Mesenchymal stem cell (in vitro differentiated cells and primary cell): ENCODE data around the gene VIT.

Experiments
- DNase-seq: peaks from one replicate; pipeline ENCODE4 v3.0.0-alpha.2; 2013
- H2AFZ ChIP-seq: one replicate; pipeline ENCODE4 v1.6.1; 2013; ENCODE audit warnings: low read depth, mild to moderate bottlenecking, control low read depth, inconsistent platforms, low read length, moderate library complexity
- H2AK5ac ChIP-seq: 2 replicates; pipeline ENCODE4 v1.6.1; 2013; ENCODE audit warnings: low read length, moderate library complexity, mild to moderate bottlenecking, inconsistent platforms; ENCODE audit not compliant: severe bottlenecking
- H2BK120ac ChIP-seq: one replicate; pipeline ENCODE4 v1.6.1; 2013; ENCODE audit warnings: low read depth, mild to moderate bottlenecking, inconsistent platforms, low read length, moderate library complexity
- H2BK12ac ChIP-seq, 2 experiments: one replicate each; pipeline ENCODE4 v1.6.1; 2013; ENCODE audit warnings: inconsistent platforms in 2 of 2, low read length in 2 of 2, mild to moderate bottlenecking in 2 of 2, moderate library complexity in 2 of 2, control low read depth in 1 of 2
- H2BK15ac ChIP-seq: one replicate; pipeline ENCODE4 v1.6.1; 2013; ENCODE audit warnings: mild to moderate bottlenecking, low read depth, inconsistent platforms; ENCODE audit not compliant: poor library complexity, severe bottlenecking
- H2BK5ac ChIP-seq: 2 replicates; pipeline ENCODE4 v1.6.1; 2013; ENCODE audit warnings: low read depth, mild to moderate bottlenecking, low read length, control low read depth, inconsistent platforms; ENCODE audit not compliant: poor library complexity, severe bottlenecking
- H3K14ac ChIP-seq, 2 experiments: one replicate each; pipeline ENCODE4 v1.6.1; 2013; ENCODE audit warnings: inconsistent platforms in 2 of 2, low read length in 2 of 2, control low read depth in 1 of 2, mild to moderate bottlenecking in 1 of 2, moderate library complexity in 1 of 2
- H3K18ac ChIP-seq, 2 experiments: one replicate each; pipeline ENCODE4 v1.6.1; 2013; ENCODE audit warnings: inconsistent platforms in 2 of 2, low read length in 2 of 2, control low read depth in 1 of 2, low read depth in 1 of 2, mild to moderate bottlenecking in 1 of 2
- H3K23ac ChIP-seq, 2 experiments: one replicate each; pipeline ENCODE4 v1.6.1; 2013; ENCODE audit warnings: inconsistent platforms in 2 of 2, low read length in 2 of 2, mild to moderate bottlenecking in 2 of 2, moderate library complexity in 2 of 2, control low read depth in 1 of 2
- H3K27ac ChIP-seq: 2 replicates; pipeline ENCODE4 v1.5.1; 2013; ENCODE audit warnings: mild to moderate bottlenecking, moderate library complexity, low read length, control low read depth, inconsistent platforms; ENCODE audit not compliant: poor library complexity, severe bottlenecking
- H3K27me3 ChIP-seq, 2 experiments: 2 replicates each; pipeline versions ENCODE4 v1.6.1 to v1.7.0; 2013; ENCODE audit warnings: low read length in 2 of 2, mild to moderate bottlenecking in 2 of 2, moderate library complexity in 2 of 2, control low read depth in 1 of 2, inconsistent platforms in 1 of 2; ENCODE audit not compliant: control insufficient read depth in 1 of 2, insufficient read depth in 1 of 2
- H3K36me3 ChIP-seq, 2 experiments: 2 replicates each; pipeline versions ENCODE4 v1.6.1 to v1.7.0; 2013; ENCODE audit warnings: low read length in 2 of 2, control low read depth in 1 of 2, inconsistent platforms in 1 of 2, low read depth in 1 of 2, mild to moderate bottlenecking in 1 of 2; ENCODE audit not compliant: insufficient read depth in 2 of 2, control insufficient read depth in 1 of 2
- H3K4ac ChIP-seq, 2 experiments: one replicate each; pipeline ENCODE4 v1.6.1; 2013; ENCODE audit warnings: inconsistent platforms in 2 of 2, low read length in 2 of 2, mild to moderate bottlenecking in 2 of 2, moderate library complexity in 2 of 2, control low read depth in 1 of 2, low read depth in 1 of 2
- H3K4me1 ChIP-seq: 2 replicates; pipeline ENCODE4 v1.6.1; 2013; ENCODE audit warnings: low read depth, low read length, control low read depth; ENCODE audit not compliant: control insufficient read depth, insufficient read depth
- H3K4me2 ChIP-seq: 2 replicates; pipeline ENCODE4 v1.6.1; 2013; ENCODE audit warnings: low read length, mild to moderate bottlenecking, inconsistent platforms; ENCODE audit not compliant: poor library complexity, severe bottlenecking
- H3K4me3 ChIP-seq, 2 experiments: 2 replicates each; pipeline versions ENCODE4 v1.5.1 to v1.7.0; 2013; ENCODE audit warnings: low read length in 2 of 2, mild to moderate bottlenecking in 2 of 2, control low read depth in 1 of 2, low read depth in 1 of 2; ENCODE audit not compliant: insufficient read depth in 1 of 2
- H3K79me1 ChIP-seq: replicated peaks from 2 replicates; pipeline ENCODE4 v1.6.1; 2013; ENCODE audit warnings: mild to moderate bottlenecking, control low read depth, low read length, inconsistent platforms; ENCODE audit not compliant: poor library complexity, severe bottlenecking
- H3K9ac ChIP-seq: 2 replicates; pipeline ENCODE4 v1.7.0; 2013; ENCODE audit warnings: mild to moderate bottlenecking, low read length, moderate library complexity
- H3K9me3 ChIP-seq: 2 replicates; pipeline ENCODE4 v1.7.0; 2013; ENCODE audit warnings: mild to moderate bottlenecking, low read length; ENCODE audit not compliant: control insufficient read depth
- H4K8ac ChIP-seq: one replicate; pipeline ENCODE4 v1.6.1; 2013; ENCODE audit warnings: inconsistent platforms, mild to moderate bottlenecking, low read length, moderate library complexity
- H4K91ac ChIP-seq: one replicate; pipeline ENCODE4 v1.6.1; 2013; ENCODE audit warnings: mild to moderate bottlenecking, low read length, inconsistent platforms
- WGBS: methylation state at CpG from one replicate; pipeline ENCODE4 v1.1.7; 2013; ENCODE audit warnings: mixed read lengths; 5-methylcytosine and 5-hydroxymethylcytosine counted together

Gene VIT

DNA sequence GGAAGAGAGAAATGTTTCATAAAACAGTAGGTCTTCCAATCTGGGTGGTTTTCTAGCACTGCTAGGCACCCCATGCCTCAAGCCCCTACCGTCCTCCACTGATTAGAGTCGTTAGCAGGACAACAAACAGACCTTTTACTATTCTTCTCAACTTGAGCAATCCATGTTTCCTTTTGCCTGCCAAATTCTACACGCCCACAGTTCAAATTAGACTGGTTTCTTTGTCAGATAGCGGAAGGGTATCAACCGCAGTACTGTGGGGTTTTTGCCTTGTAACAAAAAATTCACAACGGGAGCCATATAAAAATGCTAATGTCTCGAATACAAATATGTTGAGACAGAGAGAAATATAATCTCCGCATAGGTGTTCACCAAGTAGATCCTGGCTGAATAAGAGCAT lies 59.9 kb downstream of the VIT start:
- Histone ChIP-seq H3K36me3 (no peaks in the 10 kb centered on the region), H2AFZ (no peak overlapping the region), H3K4me2 (no peak overlapping the region), H3K9me3 (no peaks in the 10 kb centered on the region), H2BK12ac (no peak overlapping the region), H3K4me1 (peaks cover 2% of the 10 kb centered on the region), H3K23ac (no peak overlapping the region), H3K14ac (no peak overlapping the region), H3K9ac (no peak overlapping the region), H2BK15ac (no peak overlapping the region), H3K4ac (no peak overlapping the region), H3K27me3 (no peaks in the 10 kb centered on the region), H2BK5ac (no peak overlapping the region), H3K27ac (no peak overlapping the region), H3K18ac (no peak overlapping the region), H4K8ac (no peak overlapping the region), H4K91ac (no peak overlapping the region), H2BK120ac (no peak overlapping the region), H3K4me3 (no peak overlapping the region), H2AK5ac (no peak overlapping the region), H3K79me1 (no peaks in the 10 kb centered on the region)
- WGBS = 82% methylated on average over 8 of the region's 8 CpGs
- DNase-seq = no peak

DNA sequence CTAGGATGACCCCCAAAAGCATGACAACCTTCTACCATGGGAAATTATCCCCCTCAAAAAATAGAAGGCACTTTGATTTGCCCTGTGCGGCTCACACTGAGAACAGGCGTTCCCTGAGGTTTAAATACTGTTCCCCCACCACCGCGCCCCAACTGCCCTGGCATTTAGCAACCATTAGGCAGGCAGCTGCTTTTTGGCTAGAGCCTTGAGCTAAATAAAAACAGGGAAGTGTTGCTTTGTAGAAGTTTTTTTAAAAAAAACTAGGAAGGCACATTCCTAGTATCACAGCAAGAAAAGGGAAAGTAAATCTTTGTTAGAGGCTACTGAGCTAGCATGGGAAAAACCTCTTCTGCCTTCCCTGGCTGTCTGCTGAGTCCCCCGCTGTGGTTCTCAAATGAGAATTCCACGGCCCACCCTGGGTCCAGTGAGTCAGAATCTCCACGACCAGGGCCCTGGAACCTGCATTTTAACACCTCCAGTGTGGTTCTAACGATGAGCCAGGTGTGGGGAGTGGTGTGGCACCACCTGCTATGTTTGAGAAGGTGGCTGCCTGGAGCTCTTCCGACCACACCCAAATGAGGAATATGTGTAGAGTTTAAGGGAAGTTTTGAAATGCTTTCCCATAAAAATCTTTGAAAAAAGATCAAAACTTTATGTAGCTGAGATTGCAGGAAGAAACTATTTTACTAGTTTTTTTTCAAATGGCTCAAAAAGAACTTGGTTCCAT lies 66.4 kb downstream of the VIT start:
- Histone ChIP-seq H3K27me3 (no peaks in the 10 kb centered on the region), H2BK5ac (no peak overlapping the region), H3K36me3 (no peaks in the 10 kb centered on the region), H3K9me3 (no peaks in the 10 kb centered on the region), H3K18ac (no peak overlapping the region), H3K27ac (no peak overlapping the region), H3K4ac (no peak overlapping the region), H3K23ac (no peak overlapping the region), H2BK12ac (no peak overlapping the region), H2AK5ac (no peak overlapping the region), H3K79me1 (no peaks in the 10 kb centered on the region), H4K8ac (no peak overlapping the region), H4K91ac (no peak overlapping the region), H2BK15ac (no peak overlapping the region), H2AFZ (no peak overlapping the region), H3K9ac (no peak overlapping the region), H3K4me3 (no peak overlapping the region), H2BK120ac (no peak overlapping the region), H3K4me2 (no peak overlapping the region), H3K4me1 (no peaks in the 10 kb centered on the region), H3K14ac (no peak overlapping the region)
- no peak for DNase-seq
- WGBS = 72% methylated on average over 9 of the region's 9 CpGs

DNA sequence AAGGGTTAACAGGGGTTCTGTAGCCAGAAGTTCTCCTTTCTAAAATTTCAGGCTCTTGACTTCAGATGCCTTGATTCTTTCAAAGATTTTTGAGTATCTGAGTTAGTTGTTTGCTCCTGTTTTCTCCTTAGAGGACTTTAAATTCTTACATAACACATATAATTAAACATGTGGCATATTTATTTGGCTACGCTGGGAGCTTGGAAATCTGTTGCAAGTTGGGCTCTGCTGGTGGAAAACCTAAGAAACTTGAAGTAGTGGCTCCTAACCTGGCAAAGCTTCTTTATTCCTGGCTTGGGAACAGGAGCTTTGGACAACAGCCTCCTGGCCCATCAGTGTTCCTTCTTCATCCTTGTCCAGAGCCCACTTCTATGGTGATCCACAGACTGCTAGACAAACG lies 72.6 kb downstream of the VIT start:
- Histone ChIP-seq H2AFZ (no peak overlapping the region), H3K4ac (no peak overlapping the region), H3K23ac (no peak overlapping the region), H2AK5ac (no peak overlapping the region), H3K27me3 (no peaks in the 10 kb centered on the region), H2BK5ac (no peak overlapping the region), H3K14ac (no peak overlapping the region), H3K79me1 (no peaks in the 10 kb centered on the region), H4K8ac (no peak overlapping the region), H2BK12ac (no peak overlapping the region), H2BK15ac (no peak overlapping the region), H3K9me3 (no peaks in the 10 kb centered on the region), H3K36me3 (no peaks in the 10 kb centered on the region), H2BK120ac (no peak overlapping the region), H3K4me2 (no peak overlapping the region), H3K9ac (no peak overlapping the region), H4K91ac (no peak overlapping the region), H3K4me1 (no peaks in the 10 kb centered on the region), H3K27ac (no peak overlapping the region), H3K4me3 (no peak overlapping the region), H3K18ac (no peak overlapping the region)
- 63% methylated on average over 2 of the region's 2 CpGs for WGBS
- DNase-seq = no peak

DNA sequence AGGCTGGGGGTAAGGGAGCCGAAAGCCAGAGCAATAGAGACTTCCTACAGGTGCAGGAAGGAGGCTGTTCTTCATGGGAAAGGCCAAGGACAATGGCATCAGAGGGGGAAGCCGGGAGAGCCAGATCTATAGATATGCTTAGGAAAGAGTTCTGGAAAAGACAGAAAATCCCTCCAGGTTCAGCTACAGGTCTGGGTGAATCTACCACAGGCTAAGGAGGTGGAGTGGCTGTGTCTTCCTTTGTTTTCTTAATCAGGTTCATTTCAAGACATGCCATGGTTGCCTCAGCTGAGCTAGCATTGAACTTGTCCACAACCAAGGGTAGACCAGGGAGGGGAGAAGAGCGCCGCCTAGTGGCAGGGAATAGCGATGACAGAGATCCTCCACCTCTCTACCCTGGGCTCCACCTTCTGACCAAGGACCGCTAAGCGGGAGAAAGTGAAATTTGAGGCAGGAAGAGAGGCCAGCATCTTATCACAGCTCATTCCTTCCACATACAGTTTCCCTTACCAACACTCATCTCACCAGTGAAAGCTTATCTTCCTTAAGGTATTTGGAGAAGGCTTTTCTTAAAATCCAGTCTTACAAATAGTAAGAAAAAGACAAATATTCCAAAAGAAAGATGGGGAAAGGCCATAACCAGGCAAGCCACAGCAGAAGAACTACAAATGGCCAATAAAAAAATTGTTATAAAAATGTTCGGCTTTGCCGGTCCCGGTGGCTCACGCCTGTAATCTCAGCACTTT lies 74.2 kb downstream of the VIT start:
- Histone ChIP-seq H3K36me3 (no peaks in the 10 kb centered on the region), H2BK12ac (no peak overlapping the region), H3K9me3 (no peaks in the 10 kb centered on the region), H3K14ac (no peak overlapping the region), H3K23ac (no peak overlapping the region), H3K4me1 (no peaks in the 10 kb centered on the region), H2AFZ (no peak overlapping the region), H3K9ac (no peak overlapping the region), H3K27ac (no peak overlapping the region), H2BK120ac (no peak overlapping the region), H4K8ac (no peak overlapping the region), H3K4me2 (no peak overlapping the region), H2AK5ac (no peak overlapping the region), H2BK5ac (no peak overlapping the region), H3K4ac (no peak overlapping the region), H2BK15ac (no peak overlapping the region), H3K79me1 (no peaks in the 10 kb centered on the region), H4K91ac (no peak overlapping the region), H3K27me3 (no peaks in the 10 kb centered on the region), H3K4me3 (no peak overlapping the region), H3K18ac (no peak overlapping the region)
- peak; percentile 12 for DNase-seq
- 72% methylated on average over 8 of the region's 11 CpGs for WGBS
